Endothelial cell of umbilical vein (primary cell): ENCODE data around the gene ECD.

Experiments used
- CTCF ChIP-seq, 2 donors: IDR thresholded peaks; 1 replicate in 1 of 2; 2 replicates in 1 of 2; pipeline ENCODE4 v1.5.1; 2011; ENCODE audit warnings: low read length in 2 of 2, mild to moderate bottlenecking in 2 of 2, moderate library complexity in 2 of 2, control low read depth in 1 of 2, inconsistent platforms in 1 of 2, low read depth in 1 of 2; ENCODE audit not compliant: insufficient read depth in 1 of 2; ENCODE audit errors: extremely low read depth in 1 of 2
- EZH2 ChIP-seq: IDR thresholded peaks from 2 replicates; pipeline ENCODE4 v1.6.1; 2012; ENCODE audit warnings: borderline replicate concordance, low read depth, mild to moderate bottlenecking, moderate library complexity, low read length, inconsistent platforms; ENCODE audit not compliant: severe bottlenecking

- no peak for TF ChIP-seq CTCF (IDR thresholded peaks at IDR 0.05; ENCODE audit: extremely low read depth in 1 of 2, insufficient read depth in 1 of 2, low read depth in 1 of 2, low read length in 2 of 2)
- no peak for TF ChIP-seq EZH2
Observed at GRCh38 chr10:73131913-73132686, 35.7 kb downstream of the ECD start.
